Spleen (tissue), 7 donors: Measurements from ENCODE around the gene HDAC4.

ENCODE experiments used
- POLR2A ChIP-seq, 3 donors: fragments of 450-650 bp; IDR thresholded peaks; one replicate each; pipeline ENCODE4 v1.5.1; 2017; ENCODE audit warnings: antibody characterized with exemption in 3 of 3, mild to moderate bottlenecking in 1 of 3
- POLR2AphosphoS5 ChIP-seq, 3 donors: sonication (generic); formaldehyde crosslinking; IDR thresholded peaks; one replicate each; pipeline ENCODE4 v1.5.1; 2017; ENCODE audit warnings: antibody characterized with exemption in 3 of 3
- TF ChIP-seq, protein P1 (sequence below), 11 experiments: fragments of 200-600 bp in 7 of 11; fragments of 450-650 bp in 4 of 11; sonication (generic) in 4 of 11; IDR thresholded peaks in 8 of 11; conservative IDR thresholded peaks in 3 of 11; 1 replicate in 7 of 11; 2 replicates in 4 of 11; pipeline versions ENCODE4 v1.4.0 to v1.8.0; 2016 to 2021; ENCODE audit warnings: antibody characterized with exemption in 11 of 11, inconsistent platforms in 4 of 11, mild to moderate bottlenecking in 1 of 11
- donor health status: DM: no; HTN: no; CAD: no; lungs with moderate emphysema.
- donor health status: DM: no; HTN: no; CAD: no.
- donor health status: DM: no; HTN: no; CAD: no.

DNA sequence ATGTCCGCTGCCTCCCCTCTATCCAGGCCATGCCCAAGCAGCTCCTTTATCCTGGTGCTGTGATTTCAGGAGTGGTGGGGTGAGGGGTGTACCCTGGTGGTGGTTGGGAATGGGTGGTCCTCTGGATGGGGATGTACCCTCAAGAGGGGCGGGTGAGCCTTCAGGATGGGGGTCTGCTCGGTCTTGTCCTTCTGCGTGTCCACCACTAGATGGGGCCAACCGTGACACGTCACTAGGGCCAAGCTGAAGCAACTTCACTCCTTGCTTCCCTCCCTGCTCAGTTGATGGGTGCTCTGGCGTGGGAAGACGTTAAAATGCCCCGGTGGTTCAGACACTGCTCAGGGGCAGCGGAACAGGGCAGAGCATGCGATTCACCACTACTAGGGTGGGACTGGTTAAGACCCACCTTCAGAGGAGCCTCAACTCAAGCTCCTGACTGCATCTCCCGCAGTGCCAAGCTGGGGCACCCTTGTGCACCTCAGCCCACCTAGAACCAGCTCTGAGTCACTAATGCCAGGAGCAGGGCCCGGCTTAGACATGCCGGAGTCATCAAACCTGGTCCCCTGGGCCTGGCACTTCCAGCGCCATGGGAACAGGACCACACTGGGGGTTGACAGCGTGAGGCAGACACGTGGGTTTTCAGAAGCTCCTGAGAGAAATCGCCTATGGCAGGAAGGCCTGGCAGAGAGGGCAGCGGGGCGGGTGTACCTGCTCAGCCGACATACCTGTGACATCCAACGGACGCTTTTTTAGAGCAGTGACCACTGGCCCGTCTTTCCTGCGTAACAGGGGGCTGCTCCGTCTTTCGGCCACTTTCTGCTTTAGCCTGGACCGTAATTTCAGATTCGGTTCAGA lies 256.7 kb downstream of the HDAC4 start:
- TF ChIP-seq POLR2AphosphoS5 (IDR thresholded peaks at IDR 0.05) (peak in 1 of 3 donors; percentile 25), POLR2A (IDR thresholded peaks at IDR 0.05) (no peak)
- TF ChIP-seq, protein P1, sequence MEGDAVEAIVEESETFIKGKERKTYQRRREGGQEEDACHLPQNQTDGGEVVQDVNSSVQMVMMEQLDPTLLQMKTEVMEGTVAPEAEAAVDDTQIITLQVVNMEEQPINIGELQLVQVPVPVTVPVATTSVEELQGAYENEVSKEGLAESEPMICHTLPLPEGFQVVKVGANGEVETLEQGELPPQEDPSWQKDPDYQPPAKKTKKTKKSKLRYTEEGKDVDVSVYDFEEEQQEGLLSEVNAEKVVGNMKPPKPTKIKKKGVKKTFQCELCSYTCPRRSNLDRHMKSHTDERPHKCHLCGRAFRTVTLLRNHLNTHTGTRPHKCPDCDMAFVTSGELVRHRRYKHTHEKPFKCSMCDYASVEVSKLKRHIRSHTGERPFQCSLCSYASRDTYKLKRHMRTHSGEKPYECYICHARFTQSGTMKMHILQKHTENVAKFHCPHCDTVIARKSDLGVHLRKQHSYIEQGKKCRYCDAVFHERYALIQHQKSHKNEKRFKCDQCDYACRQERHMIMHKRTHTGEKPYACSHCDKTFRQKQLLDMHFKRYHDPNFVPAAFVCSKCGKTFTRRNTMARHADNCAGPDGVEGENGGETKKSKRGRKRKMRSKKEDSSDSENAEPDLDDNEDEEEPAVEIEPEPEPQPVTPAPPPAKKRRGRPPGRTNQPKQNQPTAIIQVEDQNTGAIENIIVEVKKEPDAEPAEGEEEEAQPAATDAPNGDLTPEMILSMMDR (IDR thresholded peaks at IDR 0.05 in 8 of 11, conservative IDR thresholded peaks at IDR 0.05 in 3 of 11) = peak in 10 of 11 experiments; percentile 37 to 74 (median 65)
